Tibial nerve (tissue), 3 donors: Measurements from ENCODE around the gene CWF19L2.

Experiments
- POLR2A ChIP-seq, 2 donors: fragments of 450-650 bp; IDR thresholded peaks; one replicate each; pipeline ENCODE4 v1.6.1; 2017; ENCODE audit warnings: antibody characterized with exemption in 2 of 2, mild to moderate bottlenecking in 2 of 2, moderate library complexity in 2 of 2
- TF ChIP-seq, protein P1 (sequence below), 5 experiments: fragments of 200-600 bp in 3 of 5; fragments of 450-650 bp in 2 of 5; sonication (generic) in 3 of 5; IDR thresholded peaks; one replicate each; pipeline ENCODE4 v1.5.1; 2016 to 2019; ENCODE audit warnings: antibody characterized with exemption in 5 of 5, mild to moderate bottlenecking in 3 of 5, moderate library complexity in 2 of 5

DNA sequence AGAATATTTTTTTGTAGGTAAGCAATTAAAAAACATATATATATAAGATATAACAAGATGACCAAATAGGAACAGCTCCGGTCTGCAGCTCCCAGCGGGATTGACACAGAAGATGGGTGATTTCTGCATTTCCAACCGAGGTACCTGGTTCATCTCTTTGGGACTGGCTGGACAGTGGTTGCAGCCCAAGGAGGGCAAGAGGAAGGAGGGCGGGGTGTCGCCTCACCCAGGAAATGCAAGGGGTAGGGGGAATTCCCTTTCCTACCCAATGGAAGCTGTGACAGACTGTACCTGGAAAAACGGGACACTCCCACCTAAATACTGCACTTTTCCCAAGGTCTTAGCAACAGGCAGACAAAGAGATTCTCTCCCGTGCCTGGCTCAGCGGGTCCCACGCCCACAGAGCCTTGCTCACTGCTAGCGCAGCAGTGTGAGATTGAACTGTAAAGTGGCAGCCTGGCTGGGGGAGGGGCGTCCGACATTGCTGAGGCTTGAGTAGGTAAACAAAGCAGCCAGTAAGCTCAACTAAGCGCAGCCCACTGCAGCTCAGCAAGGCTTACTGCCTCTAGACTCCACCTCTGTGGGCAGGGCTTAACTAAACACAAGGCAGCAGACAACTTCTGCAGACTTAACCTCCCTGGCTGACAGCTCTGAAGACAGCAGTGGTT is 163.8 kb downstream of the CWF19L2 start:
- TF ChIP-seq, protein P1, sequence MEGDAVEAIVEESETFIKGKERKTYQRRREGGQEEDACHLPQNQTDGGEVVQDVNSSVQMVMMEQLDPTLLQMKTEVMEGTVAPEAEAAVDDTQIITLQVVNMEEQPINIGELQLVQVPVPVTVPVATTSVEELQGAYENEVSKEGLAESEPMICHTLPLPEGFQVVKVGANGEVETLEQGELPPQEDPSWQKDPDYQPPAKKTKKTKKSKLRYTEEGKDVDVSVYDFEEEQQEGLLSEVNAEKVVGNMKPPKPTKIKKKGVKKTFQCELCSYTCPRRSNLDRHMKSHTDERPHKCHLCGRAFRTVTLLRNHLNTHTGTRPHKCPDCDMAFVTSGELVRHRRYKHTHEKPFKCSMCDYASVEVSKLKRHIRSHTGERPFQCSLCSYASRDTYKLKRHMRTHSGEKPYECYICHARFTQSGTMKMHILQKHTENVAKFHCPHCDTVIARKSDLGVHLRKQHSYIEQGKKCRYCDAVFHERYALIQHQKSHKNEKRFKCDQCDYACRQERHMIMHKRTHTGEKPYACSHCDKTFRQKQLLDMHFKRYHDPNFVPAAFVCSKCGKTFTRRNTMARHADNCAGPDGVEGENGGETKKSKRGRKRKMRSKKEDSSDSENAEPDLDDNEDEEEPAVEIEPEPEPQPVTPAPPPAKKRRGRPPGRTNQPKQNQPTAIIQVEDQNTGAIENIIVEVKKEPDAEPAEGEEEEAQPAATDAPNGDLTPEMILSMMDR (IDR thresholded peaks at IDR 0.05) = no peak
- no peak for TF ChIP-seq POLR2A (IDR thresholded peaks at IDR 0.05)
